Muscle layer of colon (tissue), 2 donors: Measurements from ENCODE around the gene PDZD7.

Experiments used
- H3K27ac ChIP-seq: one replicate; pipeline ENCODE4 v1.7.0; 2013; ENCODE audit warnings: low read depth, mild to moderate bottlenecking, low read length, moderate library complexity
- H3K27me3 ChIP-seq, 2 donors: one replicate each; pipeline ENCODE4 v1.7.0; 2013; ENCODE audit warnings: low read length in 2 of 2, mild to moderate bottlenecking in 2 of 2; ENCODE audit not compliant: insufficient read depth in 2 of 2, control insufficient read depth in 1 of 2
- H3K36me3 ChIP-seq: one replicate; pipeline ENCODE4 v1.7.0; 2013; ENCODE audit warnings: mild to moderate bottlenecking, low read length; ENCODE audit not compliant: insufficient read depth
- H3K4me1 ChIP-seq: one replicate; pipeline ENCODE4 v1.7.0; 2013; ENCODE audit warnings: mild to moderate bottlenecking, low read length; ENCODE audit not compliant: insufficient read depth
- H3K4me3 ChIP-seq, 2 donors: one replicate each; pipeline ENCODE4 v1.7.0; 2013; ENCODE audit warnings: low read length in 2 of 2, low read depth in 1 of 2, mild to moderate bottlenecking in 1 of 2, moderate library complexity in 1 of 2
- H3K9ac ChIP-seq: one replicate; pipeline ENCODE4 v1.7.0; 2013; ENCODE audit warnings: low read length
- H3K9me3 ChIP-seq: one replicate; pipeline ENCODE4 v1.7.0; 2013; ENCODE audit warnings: mild to moderate bottlenecking, low read length
- donor health status: abdominal sarcoma.
- donor health status: Adenocarcinoma of cecum.

PDZD7 gene

GRCh38 chr10:100996678-100997359 lies 34.1 kb downstream of the PDZD7 start:
- Histone ChIP-seq H3K9me3 (no peaks in the 10 kb centered on the region), H3K27ac (peak overlapping the region; percentile 98), H3K9ac (no peak overlapping the region), H3K36me3 (peaks cover 10% of the 10 kb centered on the region), H3K4me3 (peak overlapping the region; percentile 68 to 90), H3K27me3 (no peaks in the 10 kb centered on the region), H3K4me1 (peaks cover 24% of the 10 kb centered on the region)

GRCh38 chr10:100995181-100995580 lies 35.7 kb downstream of the PDZD7 start:
- no peak overlapping the region for H3K4me3 ChIP-seq
- H3K36me3 ChIP-seq: peaks cover 23% of the 10 kb centered on the region
- H3K27me3 ChIP-seq: no peaks in the 10 kb centered on the region
- H3K4me1 ChIP-seq: peaks cover 10% of the 10 kb centered on the region
- no peak overlapping the region for H3K9ac ChIP-seq
- no peaks in the 10 kb centered on the region for H3K9me3 ChIP-seq
- H3K27ac ChIP-seq: no peak overlapping the region

- H3K9me3 ChIP-seq: no peaks in the 10 kb centered on the region
- H3K4me1 ChIP-seq: peaks cover 15% of the 10 kb centered on the region
- peaks cover 31% of the 10 kb centered on the region for H3K36me3 ChIP-seq
- H3K4me3 ChIP-seq: no peak overlapping the region
- no peak overlapping the region for H3K9ac ChIP-seq
- no peaks in the 10 kb centered on the region for H3K27me3 ChIP-seq
- no peak overlapping the region for H3K27ac ChIP-seq
Observed at GRCh38 chr10:100993986-100994708, 36.8 kb downstream of the PDZD7 start.

GRCh38 chr10:100989088-100989487 lies 41.8 kb downstream of the PDZD7 start:
- H3K4me3 ChIP-seq: no peak overlapping the region
- peaks cover 34% of the 10 kb centered on the region for H3K4me1 ChIP-seq
- no peak overlapping the region for H3K27ac ChIP-seq
- H3K27me3 ChIP-seq: no peaks in the 10 kb centered on the region
- H3K36me3 ChIP-seq: peaks cover 37% of the 10 kb centered on the region
- H3K9me3 ChIP-seq: no peaks in the 10 kb centered on the region
- no peak overlapping the region for H3K9ac ChIP-seq

GRCh38 chr10:100988166-100988565 lies 42.8 kb downstream of the PDZD7 start:
- H3K9ac ChIP-seq: no peak overlapping the region
- no peak overlapping the region for H3K27ac ChIP-seq
- peak overlapping the region; percentile 87 for H3K4me3 ChIP-seq
- peaks cover 29% of the 10 kb centered on the region for H3K36me3 ChIP-seq
- H3K4me1 ChIP-seq: peaks cover 34% of the 10 kb centered on the region
- no peaks in the 10 kb centered on the region for H3K27me3 ChIP-seq
- H3K9me3 ChIP-seq: no peaks in the 10 kb centered on the region

- H3K4me1 ChIP-seq: peaks cover 34% of the 10 kb centered on the region
- H3K27ac ChIP-seq: peak overlapping the region; percentile 69
- peak overlapping the region; percentile 87 for H3K4me3 ChIP-seq
- H3K9ac ChIP-seq: peak overlapping the region; percentile 53
- H3K27me3 ChIP-seq: no peaks in the 10 kb centered on the region
- peaks cover 27% of the 10 kb centered on the region for H3K36me3 ChIP-seq
- no peaks in the 10 kb centered on the region for H3K9me3 ChIP-seq
Observed at GRCh38 chr10:100987685-100988049, 43.3 kb downstream of the PDZD7 start.

- H3K36me3 ChIP-seq: peaks cover 27% of the 10 kb centered on the region
- no peaks in the 10 kb centered on the region for H3K9me3 ChIP-seq
Observed at GRCh38 chr10:100986952-100987684, 43.8 kb downstream of the PDZD7 start, which contains the start of the genes MRPL43 and TWNK. Gene MRPL43 (minus strand): TSS chr10:100987497. CDS start chr10:100987443, 54 bp downstream. Gene TWNK (plus strand): TSS chr10:100987543. CDS start chr10:100988211, 668 bp downstream.

GRCh38 chr10:100986623-100986951 lies 44.3 kb downstream of the PDZD7 start:
- H3K4me3 ChIP-seq: peak overlapping the region; percentile 87
- peak overlapping the region; percentile 86 for H3K27ac ChIP-seq
- H3K36me3 ChIP-seq: peaks cover 27% of the 10 kb centered on the region
- no peaks in the 10 kb centered on the region for H3K27me3 ChIP-seq
- peaks cover 34% of the 10 kb centered on the region for H3K4me1 ChIP-seq
- H3K9ac ChIP-seq: peak overlapping the region; percentile 53
- H3K9me3 ChIP-seq: no peaks in the 10 kb centered on the region

More at GRCh38 chr10:100986952-100987684, 43.8 kb downstream of the PDZD7 start, which contains the start of the genes MRPL43 and TWNK:
- peak within 1 kb of the TSS; percentile 53 for H3K9ac ChIP-seq
- H3K4me3 ChIP-seq: peak within 1 kb of the TSS; percentile 87
- no peaks in the 10 kb centered on the region for H3K27me3 ChIP-seq
- H3K4me1 ChIP-seq: peaks cover 34% of the 10 kb centered on the region
- peak within 1 kb of the TSS; percentile 86 for H3K27ac ChIP-seq

GRCh38 chr10:100985336-100985735 lies 45.6 kb downstream of the PDZD7 start:
- H3K36me3 ChIP-seq: peaks cover 25% of the 10 kb centered on the region
- H3K4me1 ChIP-seq: peaks cover 34% of the 10 kb centered on the region
- H3K9ac ChIP-seq: no peak overlapping the region
- no peaks in the 10 kb centered on the region for H3K27me3 ChIP-seq
- H3K27ac ChIP-seq: no peak overlapping the region
- H3K9me3 ChIP-seq: no peaks in the 10 kb centered on the region
- no peak overlapping the region for H3K4me3 ChIP-seq

GRCh38 chr10:100984672-100985177 lies 46.2 kb downstream of the PDZD7 start:
- Histone ChIP-seq H3K36me3 (peaks cover 27% of the 10 kb centered on the region), H3K27me3 (no peaks in the 10 kb centered on the region), H3K4me1 (peaks cover 34% of the 10 kb centered on the region), H3K27ac (no peak overlapping the region), H3K4me3 (no peak overlapping the region), H3K9me3 (no peaks in the 10 kb centered on the region), H3K9ac (no peak overlapping the region)
